Suppressor macrophage treated with lipopolysaccharide for 4 hours (primary cell): ENCODE results near the gene WBP2.
"Not testable (repeated sequence)": the region's sequence is repeated elsewhere in the genome, so short reads cannot be mapped to it uniquely, and the experiment has no call there.

Source experiments
- DNase-seq: peaks from one replicate; pipeline ENCODE4 v3.0.0-alpha.2; 2020

The WBP2 gene

GRCh38 chr17:75865404-75866188, 10.5 kb upstream of the WBP2 start:
- DNase-seq, result not testable (repeated sequence)

DNA sequence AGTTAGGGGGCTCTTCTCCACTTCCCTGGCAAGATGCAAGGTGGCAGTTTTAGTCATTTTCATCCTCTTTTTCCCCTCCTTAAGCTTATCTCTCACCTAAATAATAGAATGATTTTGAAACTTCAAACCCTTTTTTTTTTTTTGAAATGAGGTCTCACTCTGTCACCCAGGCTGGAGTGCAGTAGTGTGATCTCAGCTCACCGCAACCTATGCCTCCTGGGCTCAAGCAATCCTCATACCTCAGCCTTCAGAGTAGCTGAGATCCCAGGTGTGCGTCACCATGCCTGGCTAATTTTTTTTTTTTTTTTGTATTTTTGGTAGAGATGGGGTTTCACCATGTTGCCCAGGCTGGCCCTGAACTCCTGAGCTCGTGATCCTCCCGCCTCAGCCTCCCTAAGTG, 9.8 kb upstream of the WBP2 start:
- not testable (repeated sequence) for DNase-seq

DNA sequence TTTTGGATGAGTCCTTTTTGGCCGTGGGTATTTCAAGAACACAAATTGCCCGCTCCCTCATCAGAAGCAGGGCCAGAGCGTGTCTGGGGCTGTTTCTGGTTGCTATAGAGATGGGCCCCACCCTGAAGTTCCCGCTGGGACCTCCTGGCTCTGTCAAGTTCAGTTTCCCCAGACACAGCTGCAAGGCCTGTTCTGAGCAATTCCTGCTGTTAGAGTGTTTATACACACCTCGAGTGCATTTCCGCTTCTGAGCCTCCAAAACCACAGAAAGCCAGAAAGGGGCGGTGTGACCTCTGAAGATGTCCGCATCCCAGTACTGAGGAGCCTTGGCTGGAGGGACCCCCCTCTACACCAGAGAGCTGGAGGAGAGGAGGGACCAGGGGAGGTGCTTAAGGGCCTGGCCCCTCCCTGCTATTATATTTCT, 9.3 kb upstream of the WBP2 start:
- peak; percentile 33 for DNase-seq

GRCh38 chr17:75861927-75862317, 6.8 kb upstream of the WBP2 start:
- no peak for DNase-seq

- not testable (repeated sequence) for DNase-seq
Measured at GRCh38 chr17:75859358-75859757, 4.2 kb upstream of the WBP2 start.

- DNase-seq, result peak; percentile 30
Measured at GRCh38 chr17:75856062-75856756, 1.1 kb upstream of the WBP2 start.

DNA sequence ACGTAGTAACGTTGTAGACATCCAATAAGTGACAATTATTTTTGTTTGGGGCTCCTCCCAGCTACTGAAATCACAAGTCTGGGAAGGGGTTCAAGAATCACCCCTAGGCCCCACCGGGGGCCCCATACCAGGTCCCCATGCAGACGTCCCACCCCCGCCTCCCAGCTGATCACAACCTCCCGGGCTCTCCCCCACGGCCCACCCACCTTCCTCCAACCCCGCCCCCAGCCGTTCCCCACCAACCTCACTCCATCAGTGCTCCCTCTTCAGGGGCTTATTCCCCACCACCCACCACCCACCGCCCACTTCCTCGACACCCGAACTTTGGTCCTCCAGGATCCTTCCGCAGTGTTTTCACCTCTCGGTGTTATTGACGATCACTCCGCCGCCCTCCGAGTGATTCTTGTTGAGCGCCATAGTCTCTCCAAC, 240 bp downstream of the WBP2 start:
- DNase-seq, result no peak

DNA sequence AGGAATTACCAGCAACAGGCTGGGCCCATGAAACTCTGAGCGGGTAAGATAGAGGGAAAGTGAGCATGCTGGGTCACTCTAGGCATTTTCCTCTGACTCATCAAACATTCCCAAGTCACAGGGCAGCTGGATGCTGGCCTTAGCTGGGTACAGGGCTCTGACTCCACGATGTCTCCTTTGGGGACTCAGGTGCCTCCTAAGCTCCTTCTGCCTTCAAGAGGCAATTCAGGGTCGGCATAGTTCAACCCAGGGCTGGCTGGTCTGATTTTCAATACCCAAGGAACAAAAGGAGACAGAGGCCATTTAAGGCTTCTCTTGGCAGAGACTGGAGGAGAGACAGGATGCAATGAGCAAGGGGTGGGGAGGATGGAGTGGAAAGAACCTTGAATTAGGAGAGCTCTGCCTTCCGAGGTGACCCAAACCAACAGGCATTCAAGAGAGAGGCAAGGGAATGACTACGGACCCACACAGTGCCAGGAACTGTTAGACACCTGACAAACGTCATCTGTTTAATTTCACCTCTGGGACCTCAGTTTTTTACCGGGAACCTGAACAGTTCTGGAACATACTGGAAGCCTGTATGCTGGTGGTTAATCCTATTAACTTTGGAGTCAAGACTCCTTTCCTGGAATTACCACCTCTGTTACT, 910 bp downstream of the WBP2 start:
- DNase-seq, result peak; percentile 74

DNA sequence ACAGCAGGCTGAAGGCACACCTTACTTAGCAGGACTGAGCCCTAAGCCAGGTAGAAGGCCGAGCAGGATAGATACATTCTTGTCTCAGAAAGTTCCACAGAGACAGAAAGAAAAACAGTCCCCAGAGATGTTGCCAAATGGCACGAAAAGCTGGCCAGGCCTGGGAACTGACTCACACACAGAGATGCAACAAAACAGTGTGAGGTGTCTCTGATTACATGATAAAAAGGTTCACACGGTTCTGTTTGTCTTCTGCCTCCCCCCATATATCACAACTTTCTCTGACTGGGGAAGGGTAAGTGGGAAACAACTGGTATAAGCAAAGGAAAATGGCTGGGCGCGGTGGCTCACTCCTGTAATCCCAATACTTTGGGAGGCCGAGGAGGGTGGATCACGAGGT, 1.7 kb downstream of the WBP2 start:
- peak; percentile 33 for DNase-seq

- DNase-seq, result not testable (repeated sequence)
Measured at GRCh38 chr17:75851693-75851991, 3.5 kb downstream of the WBP2 start.

- DNase-seq, result no peak
Measured at GRCh38 chr17:75850928-75851692, 4.0 kb downstream of the WBP2 start.

GRCh38 chr17:75849724-75850123, 5.4 kb downstream of the WBP2 start:
- DNase-seq, result no peak

DNA sequence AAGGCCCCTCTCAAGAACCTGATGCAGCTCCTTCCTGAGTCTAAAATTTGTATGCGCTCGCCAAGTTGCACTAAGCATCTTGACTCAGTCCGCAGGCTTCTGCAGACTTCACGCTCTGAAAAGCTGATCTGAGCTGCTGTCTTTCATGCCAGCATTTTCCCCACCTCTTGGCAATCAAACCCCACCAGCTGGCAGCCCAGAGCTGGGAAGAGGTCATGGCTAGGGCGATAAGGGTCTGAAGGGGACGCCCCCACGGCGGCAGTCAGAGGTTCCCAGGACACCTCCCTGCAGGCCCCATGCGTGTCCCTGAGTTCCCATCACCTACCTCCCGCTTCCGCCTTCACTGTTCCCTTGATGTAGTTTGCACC, 5.9 kb downstream of the WBP2 start:
- DNase-seq, result no peak

GRCh38 chr17:75848523-75849278, 6.4 kb downstream of the WBP2 start:
- DNase-seq, result peak; percentile 70

GRCh38 chr17:75847614-75848522, 7.3 kb downstream of the WBP2 start:
- DNase-seq, result no peak

DNA sequence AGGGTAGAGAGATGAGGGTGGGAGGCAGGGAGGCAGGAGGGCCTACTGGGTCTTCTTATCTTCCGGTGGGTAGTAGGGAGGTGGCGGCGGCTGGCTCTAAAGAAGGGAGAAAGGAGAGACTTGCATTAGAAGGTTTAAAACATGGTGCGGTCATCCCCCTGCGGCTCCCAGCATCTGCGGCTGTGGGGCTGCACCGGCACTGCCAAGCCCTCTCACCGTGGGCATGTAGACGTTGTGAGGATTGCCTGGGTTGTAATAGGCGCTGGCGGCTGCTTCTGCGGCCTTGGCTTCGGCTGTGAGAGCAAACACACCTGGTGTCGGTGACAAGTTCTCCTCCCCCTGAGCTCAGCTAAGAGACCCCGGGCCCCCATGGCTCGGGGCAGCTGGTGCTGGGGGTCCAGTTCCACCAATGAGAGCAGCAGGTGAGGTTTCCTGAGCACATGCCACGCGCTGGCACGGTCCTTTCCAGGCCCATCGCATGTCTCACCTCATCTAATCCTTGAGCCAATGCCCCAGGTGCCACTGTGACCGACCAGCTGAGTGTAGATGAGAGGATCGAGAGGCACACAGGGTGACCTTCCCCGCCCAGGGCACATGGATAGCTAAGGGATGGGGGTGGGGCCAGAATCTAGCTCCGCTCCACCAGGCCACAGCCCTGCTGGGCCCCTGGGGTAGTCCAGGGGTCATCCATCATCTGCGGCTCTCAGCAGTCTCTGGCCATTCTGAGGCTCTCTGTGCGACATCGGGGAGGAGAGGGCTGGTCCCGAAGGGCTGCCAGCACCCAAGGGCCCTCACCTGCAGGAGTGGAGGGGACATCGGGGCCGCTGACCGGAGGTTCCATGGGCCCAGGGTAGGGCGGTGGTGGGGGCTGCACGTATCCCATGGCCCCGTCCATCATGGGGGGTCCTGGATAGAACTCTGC, 8.2 kb downstream of the WBP2 start:
- no peak for DNase-seq

GRCh38 chr17:75845933-75846691, 9.0 kb downstream of the WBP2 start:
- DNase-seq, result no peak

DNA sequence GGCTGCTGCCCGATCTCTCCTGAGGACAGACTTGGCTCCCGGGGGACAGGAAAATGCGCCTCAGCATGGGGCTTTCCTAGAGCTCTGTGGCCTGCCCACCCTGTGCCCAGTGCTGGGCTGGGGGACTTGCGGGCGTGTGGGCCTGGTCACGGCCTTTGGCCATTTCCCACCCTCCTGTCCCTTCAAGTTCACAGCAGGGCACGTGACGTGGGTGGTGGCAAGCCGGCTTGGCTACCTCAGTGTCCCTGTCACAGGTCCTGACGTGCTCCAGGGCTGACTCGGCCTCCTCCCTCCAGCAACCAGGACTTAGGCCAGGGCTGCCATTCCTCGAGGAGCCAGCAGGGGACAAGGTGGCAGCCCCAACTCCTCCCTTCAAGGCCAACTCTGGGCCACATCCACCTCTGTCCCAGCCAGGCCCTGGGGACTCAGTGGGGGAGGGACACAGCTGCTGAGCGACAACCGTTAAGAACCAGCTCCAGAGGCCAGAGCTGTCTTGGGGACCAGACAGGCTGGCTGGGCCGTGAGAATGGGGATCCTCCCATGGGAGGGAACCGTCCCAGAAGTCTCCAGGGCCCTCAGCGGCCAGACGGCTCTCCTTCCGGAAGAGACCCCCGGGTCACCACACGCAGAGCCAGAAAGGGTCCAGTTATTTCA, 9.9 kb downstream of the WBP2 start:
- peak; percentile 92 for DNase-seq

- no peak for DNase-seq
Measured at GRCh38 chr17:75844530-75845057, 10.5 kb downstream of the WBP2 start.
